DLD1 (cell line): ENCODE data around the gene DHDH.

Source experiments
- in situ Hi-C: cut with HindIII; loops from 2 replicates; pipeline ENCODE4 v1.10.0; 2017; ENCODE audit warnings: low sequenced_read_pairs

The DHDH gene

DNA sequence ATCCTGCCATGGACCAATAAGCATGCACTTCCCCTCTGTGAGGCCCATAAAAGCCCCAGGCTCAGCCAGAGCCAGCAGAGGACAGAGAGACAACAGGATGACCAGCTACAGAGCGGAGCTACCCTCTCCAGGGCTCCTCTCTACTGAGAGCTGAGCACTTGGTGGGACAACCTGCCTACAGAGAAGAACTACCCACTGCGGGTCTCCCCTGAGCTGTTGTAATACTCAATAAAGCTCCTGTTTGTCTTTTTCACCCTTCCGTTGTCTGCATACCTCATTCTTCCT lies 13.7 kb downstream of the DHDH start:
- in situ Hi-C loops: no loop called here

DNA sequence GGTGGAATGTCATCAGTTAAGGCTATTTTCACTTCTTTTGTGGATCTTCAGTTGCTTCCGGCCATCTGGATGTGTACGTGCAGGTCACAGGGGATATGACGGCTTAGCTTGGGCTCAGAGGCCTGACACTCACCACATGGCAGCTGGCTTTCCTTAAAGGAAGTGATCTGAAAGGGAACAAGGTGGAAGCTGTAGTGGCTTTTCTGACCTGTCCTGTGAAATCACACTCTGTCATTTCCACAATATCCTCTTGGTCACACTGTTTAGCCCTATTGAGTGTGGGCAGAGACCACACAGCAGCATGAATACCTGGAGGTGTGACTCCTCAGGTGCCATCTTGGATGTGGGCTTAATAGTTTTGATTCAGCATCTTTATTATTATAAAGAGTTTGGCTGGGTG lies 16.7 kb downstream of the DHDH start:
- in situ Hi-C loops: no loop called here

GRCh38 chr19:48950830-48951519 lies 17.5 kb downstream of the DHDH start:
- in situ Hi-C loops: no loop called here

DNA sequence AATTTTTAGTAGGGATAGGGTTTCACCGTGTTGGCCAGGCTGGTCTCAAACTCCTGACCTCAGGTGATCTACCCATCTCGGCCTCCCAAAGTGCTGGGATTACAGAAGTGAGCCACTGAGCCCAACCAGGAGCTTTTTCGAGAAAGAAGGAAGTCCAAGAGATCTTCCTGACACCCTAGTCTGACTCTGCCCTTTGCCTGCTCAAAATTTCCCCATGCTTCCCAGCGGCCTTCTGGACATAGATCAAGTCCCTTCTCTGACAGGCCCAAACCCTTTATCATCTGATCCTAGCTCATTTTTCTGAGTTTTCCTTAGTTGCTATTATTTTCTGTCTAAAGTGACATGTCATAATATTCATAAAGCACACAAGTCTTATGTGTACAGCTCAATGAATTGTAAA lies 19.6 kb downstream of the DHDH start:
- in situ Hi-C loops: no loop called here

DNA sequence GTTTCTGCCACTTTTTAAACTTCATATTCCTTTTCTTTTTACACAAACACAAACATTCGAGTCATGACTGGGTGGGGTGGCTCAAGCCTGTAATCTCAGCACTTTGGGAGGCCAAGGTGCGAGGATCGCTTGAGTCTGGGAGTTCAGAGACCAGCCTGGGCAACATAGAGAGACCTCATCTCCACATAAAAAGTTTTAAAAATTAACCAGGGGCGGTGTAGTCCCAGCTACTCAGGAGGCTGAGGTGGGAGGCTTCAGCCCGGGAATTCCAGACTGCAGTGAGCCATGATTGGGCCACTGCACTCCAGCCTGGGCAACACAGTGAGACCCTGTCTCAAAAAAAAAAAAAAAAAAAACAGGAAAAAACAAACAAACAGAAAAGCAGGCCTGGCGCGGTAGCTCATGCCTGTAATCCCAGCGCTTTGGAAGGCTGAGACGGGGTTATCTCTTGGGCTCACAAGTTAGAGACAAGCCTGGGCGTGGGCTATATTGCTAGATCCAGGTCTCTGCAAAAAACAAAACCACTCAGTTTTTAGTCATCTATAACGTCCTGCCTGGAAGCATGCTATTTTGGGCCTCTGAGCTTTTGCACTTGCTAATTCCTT lies 20.6 kb downstream of the DHDH start:
- in situ Hi-C loops: no loop called here

GRCh38 chr19:48954595-48955307 lies 21.3 kb downstream of the DHDH start, which contains the start of gene BAX:
Gene BAX (plus strand): TSS chr19:48954875. CDS start chr19:48954929, 54 bp downstream.
- in situ Hi-C loops: no loop called here

DNA sequence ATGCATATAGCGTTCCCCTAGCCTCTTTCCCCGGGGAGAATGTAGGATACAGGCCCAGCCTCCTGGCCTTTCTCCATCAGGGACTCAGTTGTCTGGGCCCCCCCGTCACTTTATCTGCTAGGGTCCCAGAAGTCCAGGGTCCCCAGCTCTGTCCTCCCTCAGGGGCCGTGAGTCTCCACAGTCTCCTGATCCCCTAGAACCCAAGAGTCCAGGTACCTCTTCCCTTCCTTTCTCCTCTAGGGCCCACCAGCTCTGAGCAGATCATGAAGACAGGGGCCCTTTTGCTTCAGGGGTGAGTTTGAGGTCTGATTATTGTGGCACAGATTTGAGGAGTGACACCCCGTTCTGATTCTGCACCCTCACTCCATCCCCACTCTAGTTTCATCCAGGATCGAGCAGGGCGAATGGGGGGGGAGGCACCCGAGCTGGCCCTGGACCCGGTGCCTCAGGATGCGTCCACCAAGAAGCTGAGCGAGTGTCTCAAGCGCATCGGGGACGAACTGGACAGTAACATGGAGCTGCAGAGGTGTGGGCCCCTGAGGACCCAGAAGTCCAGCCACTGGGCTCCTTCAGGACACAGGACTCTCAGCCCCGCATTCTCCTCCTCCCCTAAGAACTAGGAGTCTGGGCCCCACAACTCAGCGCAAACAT lies 21.9 kb downstream of the DHDH start:
- in situ Hi-C loops: no loop called here

GRCh38 chr19:48958006-48958405 lies 24.5 kb downstream of the DHDH start:
- in situ Hi-C loops: no loop called here

DNA sequence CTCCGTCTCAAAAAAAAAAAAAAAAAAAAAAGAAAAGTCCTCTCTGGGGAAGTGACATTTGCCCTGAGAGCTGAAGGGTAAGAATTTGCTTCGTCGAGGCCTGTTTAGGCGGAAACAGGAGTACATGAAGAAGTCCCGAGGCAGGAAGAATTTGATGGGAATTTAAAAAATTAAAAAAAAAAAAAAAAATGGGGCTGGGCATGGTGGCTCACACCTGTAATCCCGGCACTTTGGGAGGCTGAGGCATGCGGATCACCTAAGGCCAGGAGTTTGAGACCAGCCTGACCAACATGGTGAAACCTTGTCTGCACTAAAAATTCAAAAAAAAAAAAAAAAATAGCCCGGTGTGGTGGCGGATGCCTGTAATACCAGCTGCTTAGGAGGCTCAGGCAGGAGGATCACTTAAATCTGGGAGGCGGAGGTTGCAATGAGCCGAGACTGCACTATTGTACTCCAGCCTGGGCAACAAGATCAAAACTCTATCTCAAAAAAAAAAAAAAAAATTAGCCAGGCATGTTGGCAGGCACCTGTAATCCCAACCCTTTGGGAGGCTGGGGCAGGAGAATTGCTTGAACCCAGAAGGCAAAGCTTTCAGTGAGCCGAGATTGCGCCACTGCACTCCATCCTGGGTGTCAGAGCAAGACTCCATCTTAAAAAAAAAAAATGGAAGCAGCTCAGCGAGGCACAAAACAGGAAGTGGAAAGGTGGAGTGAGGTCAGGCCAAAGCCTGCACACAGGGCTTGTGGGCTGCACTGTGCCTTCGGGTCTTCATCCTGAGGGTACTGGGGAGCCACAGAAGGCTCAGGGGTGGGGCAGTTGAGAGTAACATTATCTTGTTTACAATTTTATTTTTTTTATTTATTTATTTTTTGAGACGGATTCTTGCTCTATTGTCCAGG lies 26.1 kb downstream of the DHDH start:
- in situ Hi-C loops: loop anchor here (10.0 kb wide), 1 partner anchor 165 kb away; no protein-coding TSS in a partner anchor

DNA sequence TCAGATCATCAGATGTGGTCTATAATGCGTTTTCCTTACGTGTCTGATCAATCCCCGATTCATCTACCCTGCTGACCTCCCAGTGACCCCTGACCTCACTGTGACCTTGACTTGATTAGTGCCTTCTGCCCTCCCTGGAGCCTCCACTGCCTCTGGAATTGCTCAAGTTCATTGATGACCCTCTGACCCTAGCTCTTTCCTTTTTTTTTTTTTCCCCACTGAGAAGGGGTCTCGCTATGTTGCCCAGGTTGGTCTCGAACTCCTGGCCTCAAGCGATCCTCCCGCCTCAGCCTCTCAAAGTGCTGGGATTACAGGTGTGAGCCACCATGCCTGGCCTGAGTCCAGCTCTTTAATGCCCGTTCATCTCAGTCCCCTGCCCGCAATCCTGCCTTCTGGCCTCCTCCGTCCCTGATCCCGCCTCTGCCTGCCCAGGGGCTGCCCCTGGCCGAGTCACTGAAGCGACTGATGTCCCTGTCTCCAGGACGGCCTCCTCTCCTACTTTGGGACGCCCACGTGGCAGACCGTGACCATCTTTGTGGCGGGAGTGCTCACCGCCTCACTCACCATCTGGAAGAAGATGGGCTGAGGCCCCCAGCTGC lies 27.7 kb downstream of the DHDH start:
- in situ Hi-C loops: loop anchor here (10.0 kb wide), 1 partner anchor 166 kb away; no protein-coding TSS in a partner anchor

- in situ Hi-C loops: loop anchor here (10.0 kb wide), 1 partner anchor 167 kb away; no protein-coding TSS in a partner anchor
Measured at GRCh38 chr19:48961673-48962028, 28.2 kb downstream of the DHDH start.

DNA sequence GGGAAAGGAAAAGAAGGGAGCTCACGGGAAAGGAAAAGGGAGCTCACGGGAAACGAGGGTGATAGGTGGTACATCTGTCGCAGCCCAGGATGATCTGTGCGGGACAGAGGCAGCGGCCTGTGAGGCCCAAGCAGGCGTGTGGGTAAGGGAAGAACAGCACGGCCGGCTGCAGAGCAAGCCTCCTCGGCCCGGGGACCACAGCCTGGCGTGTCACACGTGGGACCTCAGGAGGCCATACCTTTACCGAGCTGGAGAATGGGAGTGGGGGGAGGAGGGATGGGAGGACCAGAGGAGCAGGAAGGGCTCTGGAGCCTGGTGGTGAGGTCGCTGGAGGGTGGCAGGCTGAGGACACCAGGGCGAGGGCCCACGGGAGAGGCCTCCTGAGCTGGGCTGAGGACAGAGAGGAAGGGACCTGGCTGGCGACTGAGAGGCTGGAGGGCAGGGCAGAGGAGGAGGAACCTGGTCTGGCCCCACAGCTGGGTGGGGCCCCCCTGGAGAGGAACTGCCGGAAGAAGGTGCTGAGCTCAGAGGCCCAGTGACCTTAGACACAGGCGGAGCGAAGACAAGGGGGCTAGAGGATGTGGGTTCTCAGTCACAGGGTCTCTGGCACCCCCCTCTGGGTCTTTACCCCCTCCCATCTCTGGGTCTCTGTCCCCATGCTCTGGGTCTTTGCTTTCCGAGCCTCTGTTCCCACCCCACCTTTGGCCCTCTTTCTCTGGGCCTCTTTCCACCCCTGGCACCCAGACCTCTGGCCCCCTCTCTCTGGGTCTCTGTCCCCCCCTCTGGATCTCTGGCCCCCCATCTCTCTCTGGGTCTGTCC lies 28.7 kb downstream of the DHDH start:
- in situ Hi-C loops: loop anchor here (10.0 kb wide), 1 partner anchor 167 kb away; no protein-coding TSS in a partner anchor

DNA sequence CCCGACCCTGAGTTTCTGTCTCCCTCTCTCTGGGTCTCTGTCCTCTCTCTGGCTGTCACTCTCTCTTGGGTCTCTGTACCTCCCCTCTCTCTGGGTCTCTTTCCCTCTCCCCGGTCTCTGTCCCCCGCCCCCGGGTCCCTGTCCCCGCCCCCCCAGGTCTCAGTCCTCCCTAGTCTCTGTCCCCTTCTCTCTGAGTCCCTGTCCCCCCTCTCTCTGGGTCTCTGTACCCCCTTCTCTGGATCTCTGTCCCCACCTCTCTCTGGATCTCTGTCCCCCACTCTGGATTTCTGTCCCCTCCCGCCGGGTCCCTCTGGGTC lies 29.3 kb downstream of the DHDH start:
- in situ Hi-C loops: loop anchor here (10.0 kb wide), 1 partner anchor 168 kb away; no protein-coding TSS in a partner anchor

GRCh38 chr19:48963371-48964204 lies 30.1 kb downstream of the DHDH start:
- in situ Hi-C loops: loop anchor here (10.0 kb wide), 1 partner anchor 169 kb away; no protein-coding TSS in a partner anchor

DNA sequence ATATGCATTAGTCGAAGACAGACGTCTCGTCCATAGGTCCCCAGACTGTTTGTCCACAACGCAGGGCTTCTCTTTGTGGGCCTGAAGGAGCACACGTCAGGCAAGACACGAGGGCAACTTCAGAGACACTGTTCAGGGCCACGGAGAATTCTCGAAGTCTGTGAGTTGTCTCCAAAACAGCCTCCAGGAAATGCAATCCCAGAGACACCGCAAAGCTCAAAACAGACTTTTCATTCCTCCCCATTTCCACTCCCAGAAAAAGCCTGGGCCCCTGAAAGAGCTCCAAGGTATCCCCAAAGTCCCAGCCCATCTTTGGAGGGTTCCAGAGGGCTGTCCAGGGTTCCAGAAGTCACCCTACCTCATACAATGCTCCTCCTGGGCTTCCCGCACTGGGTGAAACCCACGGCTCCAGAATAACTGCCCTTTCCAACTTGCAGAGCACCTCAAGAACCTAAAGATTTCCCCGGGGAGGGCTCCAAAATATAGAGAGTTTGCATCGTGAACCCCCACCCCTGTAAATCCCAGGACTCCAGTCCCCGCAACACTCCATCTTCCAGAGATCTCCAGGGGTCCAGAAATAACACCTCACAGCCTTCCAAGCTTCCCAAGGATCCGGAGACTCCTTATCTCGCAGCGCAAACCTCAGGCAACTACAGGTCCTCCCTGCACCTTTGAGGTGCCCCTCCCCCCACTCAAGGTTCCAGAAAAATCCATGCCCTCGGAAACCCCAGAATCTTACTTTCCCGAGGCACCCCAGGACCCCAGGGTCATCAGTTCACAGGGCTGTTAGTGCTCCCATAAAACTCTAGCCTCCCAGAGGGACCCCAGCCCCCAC lies 30.9 kb downstream of the DHDH start:
- in situ Hi-C loops: loop anchor here (10.0 kb wide), 1 partner anchor 170 kb away; no protein-coding TSS in a partner anchor

DNA sequence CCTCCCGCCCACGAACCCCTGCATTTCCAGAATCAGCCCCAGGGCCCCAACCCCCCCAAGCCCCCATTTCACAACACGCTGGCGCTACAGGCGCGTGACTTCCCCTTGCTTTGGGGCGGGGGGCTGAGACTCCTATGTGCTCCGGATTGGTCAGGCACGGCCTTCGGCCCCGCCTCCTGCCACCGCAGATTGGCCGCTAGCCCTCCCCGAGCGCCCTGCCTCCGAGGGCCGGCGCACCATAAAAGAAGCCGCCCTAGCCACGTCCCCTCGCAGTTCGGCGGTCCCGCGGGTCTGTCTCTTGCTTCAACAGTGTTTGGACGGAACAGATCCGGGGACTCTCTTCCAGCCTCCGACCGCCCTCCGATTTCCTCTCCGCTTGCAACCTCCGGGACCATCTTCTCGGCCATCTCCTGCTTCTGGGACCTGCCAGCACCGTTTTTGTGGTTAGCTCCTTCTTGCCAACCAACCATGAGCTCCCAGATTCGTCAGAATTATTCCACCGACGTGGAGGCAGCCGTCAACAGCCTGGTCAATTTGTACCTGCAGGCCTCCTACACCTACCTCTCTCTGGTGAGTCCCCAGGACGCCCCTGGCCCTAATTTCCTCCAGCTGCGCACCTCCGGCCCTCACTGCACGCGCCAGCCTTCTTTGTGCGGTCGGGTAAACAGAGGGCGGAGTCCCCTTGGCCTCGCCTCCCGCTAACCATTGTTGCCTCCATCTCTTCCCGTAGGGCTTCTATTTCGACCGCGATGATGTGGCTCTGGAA lies 31.7 kb downstream of the DHDH start, which contains the start of gene FTL:
Gene FTL (plus strand): TSS at position 270 of the 766 bp plus-strand sequence. CDS start 199 bp downstream, at position 469.
- in situ Hi-C loops: loop anchor here (10.0 kb wide), 1 partner anchor 170 kb away; no protein-coding TSS in a partner anchor
